IMR-90 (cell line): ENCODE measurements around the gene POLR2L. TPM values are rescaled to one million over a fixed set of nuclear protein-coding genes. Genes with fewer than 3 reads are reported as not detected.
A peak's percentile ranks its signal among the peaks of the same experiment; 100 is the strongest.

ENCODE experiments used
- ATAC-seq: fragments of 200-7000 bp; cut with Tn5 transposase; 2 replicates; pipeline ENCODE4 v1.9.1; 2020; ENCODE audit warnings: low read depth, mild to moderate bottlenecking, moderate library complexity
- BruUV-seq: library from RNA; stranded (reverse); fragments of 400-500 nt; replicated peaks from 2 replicates; lab custom pipeline; 2021; lab: Mats Ljungman, UMichigan
- CTCF ChIA-PET: fragments of 300-600 bp; formaldehyde crosslinking; extraction: SDS; loops from one replicate; lab custom pipeline; 2021; ENCODE audit warnings: antibody characterized with exemption; lab: Yijun Ruan, JAX
- POLR2A ChIA-PET: fragments of 300-600 bp; sonication (Branson Sonifier 250); formaldehyde crosslinking; loops from one replicate; lab custom pipeline; 2022; ENCODE audit warnings: antibody characterized with exemption; ENCODE audit not compliant: unreplicated experiment; lab: Charles Lee
- DNase-seq: peaks from one replicate; pipeline ENCODE4 v3.0.0; 2013
- H2AFZ ChIP-seq: replicated peaks from 2 replicates; pipeline ENCODE3; 2013; ENCODE audit warnings: low read length, mild to moderate bottlenecking; ENCODE audit not compliant: poor library complexity
- H2AK5ac ChIP-seq: 2 replicates; pipeline ENCODE4 v1.6.1; 2013; ENCODE audit warnings: low read depth, low read length, inconsistent platforms
- H2AK9ac ChIP-seq: replicated peaks from 2 replicates; pipeline ENCODE3; 2013; ENCODE audit warnings: mild to moderate bottlenecking, low read depth, low read length, moderate library complexity; ENCODE audit not compliant: poor library complexity
- H2BK120ac ChIP-seq: 2 replicates; pipeline ENCODE4 v1.6.1; 2013; ENCODE audit warnings: low read depth, low read length, inconsistent platforms
- H2BK15ac ChIP-seq: 3 replicates; pipeline ENCODE4 v1.6.1; 2013; ENCODE audit warnings: low read depth, low read length, inconsistent platforms
- H2BK20ac ChIP-seq: 2 replicates; pipeline ENCODE4 v1.6.1; 2013; ENCODE audit warnings: low read depth, mild to moderate bottlenecking, inconsistent platforms, low read length, moderate library complexity
- H2BK5ac ChIP-seq: 2 replicates; pipeline ENCODE4 v1.6.1; 2013; ENCODE audit warnings: mild to moderate bottlenecking, low read depth, low read length, inconsistent platforms; ENCODE audit not compliant: poor library complexity, severe bottlenecking
- H3K14ac ChIP-seq: replicated peaks from 2 replicates; pipeline ENCODE4 v1.6.1; 2013; ENCODE audit warnings: low read depth, low read length, inconsistent platforms
- H3K18ac ChIP-seq: 2 replicates; pipeline ENCODE4 v1.6.1; 2013; ENCODE audit warnings: low read depth, low read length, control low read depth
- H3K23ac ChIP-seq: 2 replicates; pipeline ENCODE4 v1.6.1; 2013; ENCODE audit warnings: low read depth, low read length, inconsistent platforms
- H3K27ac ChIP-seq: 2 replicates; pipeline ENCODE4 v1.5.1; 2013; ENCODE audit warnings: mild to moderate bottlenecking, control low read depth, low read length; ENCODE audit not compliant: insufficient read depth
- H3K27me3 ChIP-seq: 2 replicates; pipeline ENCODE4 v1.6.1; 2013; ENCODE audit warnings: low read length; ENCODE audit not compliant: control insufficient read depth, insufficient read depth
- H3K36me3 ChIP-seq: 2 replicates; pipeline ENCODE4 v1.6.1; 2013; ENCODE audit warnings: low read length, mixed read lengths; ENCODE audit not compliant: control insufficient read depth, insufficient read depth
- H3K4ac ChIP-seq: 2 replicates; pipeline ENCODE4 v1.6.1; 2013; ENCODE audit warnings: low read depth, low read length, inconsistent platforms
- H3K4me1 ChIP-seq: 2 replicates; pipeline ENCODE4 v1.6.1; 2013; ENCODE audit warnings: low read length, mixed read lengths; ENCODE audit not compliant: control insufficient read depth, insufficient read depth
- H3K4me2 ChIP-seq: 2 replicates; pipeline ENCODE4 v1.6.1; 2013; ENCODE audit warnings: low read depth, mild to moderate bottlenecking, control low read depth, low read length, moderate library complexity
- H3K4me3 ChIP-seq: 2 replicates; pipeline ENCODE4 v1.5.1; 2013; ENCODE audit warnings: low read depth, mild to moderate bottlenecking, control low read depth, low read length, moderate library complexity; ENCODE audit not compliant: insufficient read depth
- H3K56ac ChIP-seq: 2 replicates; pipeline ENCODE4 v1.6.1; 2013; ENCODE audit warnings: low read length, inconsistent platforms; ENCODE audit not compliant: insufficient read depth; ENCODE audit errors: extremely low read depth
- H3K79me1 ChIP-seq, 2 experiments: 2 replicates each; pipeline ENCODE4 v1.6.1; 2013; ENCODE audit warnings: low read length in 2 of 2, inconsistent platforms in 1 of 2, low read depth in 1 of 2
- H3K9ac ChIP-seq: 2 replicates; pipeline ENCODE4 v1.6.1; 2013; ENCODE audit warnings: low read depth, low read length, control low read depth
- H3K9me1 ChIP-seq: 2 replicates; pipeline ENCODE4 v1.6.1; 2013; ENCODE audit warnings: low read length, inconsistent platforms; ENCODE audit not compliant: insufficient read depth
- H3K9me3 ChIP-seq: 2 replicates; pipeline ENCODE4 v1.6.1; 2013; ENCODE audit warnings: low read length; ENCODE audit not compliant: control insufficient read depth, insufficient read depth
- H4K20me1 ChIP-seq: 2 replicates; pipeline ENCODE4 v1.6.1; 2013; ENCODE audit warnings: low read length, inconsistent platforms; ENCODE audit not compliant: insufficient read depth
- H4K5ac ChIP-seq: 2 replicates; pipeline ENCODE4 v1.6.1; 2013; ENCODE audit warnings: mild to moderate bottlenecking, low read depth, low read length, control low read depth
- H4K8ac ChIP-seq, 2 experiments: 2 replicates each; pipeline ENCODE4 v1.6.1; 2013; ENCODE audit warnings: low read depth in 2 of 2, low read length in 2 of 2, control low read depth in 1 of 2, inconsistent platforms in 1 of 2
- H4K91ac ChIP-seq: 2 replicates; pipeline ENCODE4 v1.6.1; 2013; ENCODE audit warnings: low read depth, low read length, inconsistent platforms; ENCODE audit not compliant: insufficient read depth
- BHLHE40 ChIP-seq: fragments of 150-350 bp; IDR thresholded peaks from 2 replicates; pipeline ENCODE4 v1.6.1; 2016; ENCODE audit warnings: mild to moderate bottlenecking, low read depth, low read length
- CEBPB ChIP-seq: IDR thresholded peaks from 2 replicates; pipeline ENCODE4 v1.6.1; 2012; ENCODE audit warnings: low read depth, low read length, improper control_type of control experiment
- CHD1 ChIP-seq: IDR thresholded peaks from 2 replicates; pipeline ENCODE4 v1.6.1; 2012; ENCODE audit warnings: low read depth, low read length, improper control_type of control experiment
- MAZ ChIP-seq: IDR thresholded peaks from 2 replicates; pipeline ENCODE4 v1.6.1; 2012; ENCODE audit warnings: low read depth, mild to moderate bottlenecking, low read length, improper control_type of control experiment, moderate library complexity, borderline replicate concordance
- NFE2L2 ChIP-seq: fragments of 150-350 bp; IDR thresholded peaks from 2 replicates; pipeline ENCODE4 v1.6.1; 2016; ENCODE audit warnings: low read depth, mild to moderate bottlenecking, low read length
- RFX5 ChIP-seq: IDR thresholded peaks from 2 replicates; pipeline ENCODE4 v1.8.0; 2012; ENCODE audit warnings: low read depth, mild to moderate bottlenecking, low read length, moderate library complexity
- WGBS, 2 experiments: methylation state at CpG; one replicate each; pipeline versions ENCODE4 v1.1.5 to v1.1.7; 2013; ENCODE audit warnings: missing lambda C conversion rate in 2 of 2; ENCODE audit not compliant: insufficient read length in 1 of 2; ENCODE audit errors: extremely low coverage in 2 of 2; 5-methylcytosine and 5-hydroxymethylcytosine counted together
- dilution Hi-C: fragments of 300-500 bp; cut with HindIII; formaldehyde crosslinking; loops from one replicate; pipeline ENCODE4 v1.14.3; 2018; ENCODE audit warnings: low sequenced_read_pairs; ENCODE audit not compliant: unreplicated experiment
- in situ Hi-C: fragments of 300-500 bp; cut with MboI; formaldehyde crosslinking; loops from 3 replicates; pipeline ENCODE4 v1.14.3; 2019; ENCODE audit warnings: low sequenced_read_pairs, inconsistent platforms, mixed read lengths
- intact Hi-C: fragments of 100-400 bp; cut with micrococcal nuclease; formaldehyde crosslinking; loops from 2 replicates; pipeline ENCODE4 v1.10.0; 2022
- polyA plus RNA-seq, 3 experiments: library from polyadenylated mRNA; depleted of rRNA; stranded (reverse); fragments of >200 nt; gene quantifications; 2 replicates each; pipeline ENCODE4 v1.2.3, GENCODE V29; 2012; ENCODE audit warnings: low replicate concordance in 1 of 3
- total RNA-seq: library from RNA; depleted of rRNA; stranded (reverse); fragments of >200 nt; gene quantifications from 2 replicates; pipeline ENCODE4 v1.2.3, GENCODE V29; 2012
- TF ChIP-seq, protein P1 (sequence below): fragments of 150-350 bp; IDR thresholded peaks from 2 replicates; pipeline ENCODE4 v1.6.1; 2016; ENCODE audit warnings: low read depth, mild to moderate bottlenecking, low read length, moderate library complexity, borderline replicate concordance

Gene POLR2L
- total and polyA plus RNA-seq, 2 of the 4 experiments (the other 2 are of a cell fraction), result 44.4 to 416 TPM

DNA sequence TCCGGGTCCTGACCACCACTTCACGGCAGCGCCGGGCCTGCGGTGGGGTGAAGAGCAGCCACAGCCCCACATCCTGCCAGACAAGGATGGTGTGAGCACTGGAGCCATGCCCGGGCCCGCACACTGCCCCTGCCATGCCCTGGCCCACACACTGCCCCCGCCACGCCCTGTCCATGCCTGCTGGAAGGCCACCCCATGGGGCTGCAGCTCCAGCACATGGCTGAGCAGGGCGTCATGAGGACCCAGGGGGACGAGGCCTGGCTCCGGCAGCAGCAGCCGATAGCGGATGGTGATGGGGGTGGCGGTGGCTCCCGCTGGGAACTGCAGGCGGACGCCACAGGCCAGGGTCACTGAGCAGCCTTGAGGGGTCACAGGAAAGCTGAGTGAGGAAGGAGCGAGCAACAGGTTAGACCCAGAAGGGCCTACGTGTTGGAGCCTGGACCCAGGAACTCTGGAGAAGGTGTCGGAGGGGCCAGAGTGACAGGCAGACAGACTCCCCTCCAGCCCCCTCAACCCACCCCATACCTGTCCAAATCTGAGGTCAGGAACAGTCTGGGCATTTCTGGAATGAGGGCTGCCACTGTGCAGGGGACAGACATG is 40.2 kb downstream of the POLR2L start:
- H3K9me1 ChIP-seq, result no peaks in the 10 kb centered on the region
- no peak overlapping the region for H3K14ac ChIP-seq
- H3K23ac ChIP-seq, result no peak overlapping the region
- no peak overlapping the region for H2BK5ac ChIP-seq
- H3K36me3 ChIP-seq, result peaks cover 26% of the 10 kb centered on the region
- peak overlapping the region; percentile 82 for H2AK9ac ChIP-seq
- peaks cover 18% of the 10 kb centered on the region for H3K4me1 ChIP-seq
- H2BK20ac ChIP-seq, result no peak overlapping the region
- WGBS, 2 experiments, result 96% methylated on average over 14 of the region's 21 CpGs; no CpG with 5 or more reads in 1 of the 2 experiments
- H2BK120ac ChIP-seq, result no peak overlapping the region
- CTCF ChIA-PET, result no interaction called here
- H2AK5ac ChIP-seq, result no peak overlapping the region
- H4K5ac ChIP-seq, result no peak overlapping the region
- H3K27me3 ChIP-seq, result no peaks in the 10 kb centered on the region
- H3K79me1 ChIP-seq, result peaks cover 2 to 29% of the 10 kb centered on the region in 2 experiments; a peak in 3 of 4 replicates
- DNase-seq (no peak), ATAC-seq (no peak)
- TF ChIP-seq CHD1 (no peak), RFX5 (no peak), MAZ (no peak), CEBPB (no peak), BHLHE40 (no peak), NFE2L2 (no peak)
- TF ChIP-seq, protein P1, sequence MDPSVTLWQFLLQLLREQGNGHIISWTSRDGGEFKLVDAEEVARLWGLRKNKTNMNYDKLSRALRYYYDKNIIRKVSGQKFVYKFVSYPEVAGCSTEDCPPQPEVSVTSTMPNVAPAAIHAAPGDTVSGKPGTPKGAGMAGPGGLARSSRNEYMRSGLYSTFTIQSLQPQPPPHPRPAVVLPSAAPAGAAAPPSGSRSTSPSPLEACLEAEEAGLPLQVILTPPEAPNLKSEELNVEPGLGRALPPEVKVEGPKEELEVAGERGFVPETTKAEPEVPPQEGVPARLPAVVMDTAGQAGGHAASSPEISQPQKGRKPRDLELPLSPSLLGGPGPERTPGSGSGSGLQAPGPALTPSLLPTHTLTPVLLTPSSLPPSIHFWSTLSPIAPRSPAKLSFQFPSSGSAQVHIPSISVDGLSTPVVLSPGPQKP, result no peak
- peaks cover 8% of the 10 kb centered on the region for H4K20me1 ChIP-seq
- H3K27ac ChIP-seq, result no peak overlapping the region
- intact Hi-C loops, result no loop called here
- POLR2A ChIA-PET, result no interaction called here
- dilution Hi-C loops, result no loop called here
- H2AFZ ChIP-seq, result no peak overlapping the region
- H2BK15ac ChIP-seq, result no peak overlapping the region
- H3K9ac ChIP-seq, result no peak overlapping the region
- no TSS peak for BruUV-seq
- no peak overlapping the region for H4K91ac ChIP-seq
- no peaks in the 10 kb centered on the region for H3K9me3 ChIP-seq
- H3K4ac ChIP-seq, result no peak overlapping the region
- no peak overlapping the region for H3K4me3 ChIP-seq
- in situ Hi-C loops, result no loop called here
- no peak overlapping the region for H3K56ac ChIP-seq
- no peak overlapping the region for H3K18ac ChIP-seq
- no peak overlapping the region for H3K4me2 ChIP-seq
- no peak overlapping the region for H4K8ac ChIP-seq
